OCI-M1 (cell line): ENCODE results near the gene MND1.
"Not testable (repeated sequence)": the region's sequence is repeated elsewhere in the genome, so short reads cannot be mapped to it uniquely, and the experiment has no call there.

Experiments used
- DNase-seq: peaks from one replicate; lab custom pipeline; 2025; lab: John Stamatoyannopoulos, UW

MND1 gene

DNA sequence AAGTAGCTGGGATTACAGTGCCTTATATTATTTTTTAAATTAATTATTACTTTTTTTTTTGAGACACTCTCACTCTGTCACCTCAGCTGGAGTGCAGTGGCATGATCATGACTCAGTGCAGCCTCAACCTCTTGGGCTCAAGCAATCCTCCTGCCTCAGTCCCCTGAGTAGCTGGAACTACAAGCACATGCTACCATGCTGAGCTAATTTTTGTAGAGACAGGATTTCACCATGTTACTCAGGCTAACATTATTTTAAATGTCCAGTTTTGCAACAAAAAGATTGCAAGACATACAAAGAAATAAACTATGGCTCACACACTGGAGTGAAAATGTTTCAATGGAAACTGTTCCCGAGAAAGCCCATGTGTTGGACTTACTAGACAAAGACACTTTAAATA, 59.2 kb downstream of the MND1 start:
- DNase-seq: no peak

- DNase-seq: no peak
Observed at GRCh38 chr4:153407906-153408305, 63.4 kb downstream of the MND1 start.

GRCh38 chr4:153408932-153409331, 64.4 kb downstream of the MND1 start:
- no peak for DNase-seq

DNA sequence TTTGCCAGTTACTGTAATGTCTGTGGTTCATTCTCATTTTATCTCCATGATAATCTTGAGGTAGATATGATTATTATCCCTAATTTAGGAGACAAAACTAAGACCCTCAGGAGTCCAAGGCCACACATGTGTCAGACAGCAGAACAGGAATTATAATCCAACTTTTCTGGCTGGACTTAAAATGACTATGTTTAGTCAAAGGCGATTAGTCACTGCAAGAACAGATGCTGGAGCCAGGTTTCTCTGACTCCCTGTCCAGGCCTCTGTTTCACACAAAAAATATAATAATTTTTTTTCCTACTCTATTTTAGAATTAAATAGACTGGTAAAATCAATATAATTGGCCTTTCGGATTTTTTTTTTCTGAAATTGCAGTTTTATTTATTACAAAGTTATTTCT, 64.9 kb downstream of the MND1 start:
- DNase-seq: peak; percentile 71

DNA sequence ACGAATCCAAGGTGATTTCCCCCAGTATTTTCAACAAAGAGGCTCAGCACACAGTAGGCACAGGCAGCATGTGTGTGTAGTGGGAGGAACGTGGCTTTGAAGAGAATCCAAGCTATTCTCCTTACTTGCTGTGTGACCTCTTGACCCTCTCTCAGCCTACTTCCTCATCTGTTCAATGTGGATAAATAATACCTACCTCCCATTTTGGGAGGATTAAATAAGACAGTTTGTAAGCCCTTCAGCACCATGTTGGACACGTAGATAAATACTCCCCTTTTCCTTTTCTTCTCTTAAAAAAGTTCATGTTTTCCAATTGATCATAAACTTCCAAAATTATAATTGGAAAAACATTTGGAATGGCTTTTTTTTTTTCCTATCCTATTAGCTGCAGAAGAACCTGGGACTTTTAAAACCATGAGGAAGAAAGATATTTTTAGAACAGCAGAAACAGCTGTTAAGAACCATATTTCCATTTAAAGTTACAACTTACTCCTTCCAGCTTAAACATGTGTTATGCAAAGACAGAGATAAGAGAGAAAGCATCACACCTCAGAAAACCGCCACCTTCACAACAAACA, 65.5 kb downstream of the MND1 start:
- peak; percentile 79 for DNase-seq

DNA sequence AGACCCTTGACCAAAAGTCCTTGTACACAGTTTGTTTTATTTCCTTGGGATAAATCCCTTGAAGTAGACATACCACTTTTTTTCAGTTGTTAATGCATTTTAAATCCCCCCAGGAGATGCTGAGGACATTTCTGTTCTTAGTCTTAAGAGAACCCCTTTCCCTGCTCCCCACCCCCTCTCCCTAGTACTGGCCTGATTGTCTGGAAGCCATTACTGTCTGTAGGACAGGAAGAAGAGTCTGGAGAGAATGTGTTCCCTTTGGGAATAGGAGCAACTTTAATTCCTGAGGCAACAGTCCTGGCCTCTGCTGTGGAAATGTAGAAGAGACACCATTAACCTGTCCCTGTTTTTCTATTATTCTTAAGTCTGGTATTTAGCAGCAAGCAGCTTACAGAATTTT, 69.4 kb downstream of the MND1 start:
- no peak for DNase-seq

- not testable (repeated sequence) for DNase-seq
Observed at GRCh38 chr4:153416456-153416855, 72.0 kb downstream of the MND1 start.

GRCh38 chr4:153418121-153418520, 73.6 kb downstream of the MND1 start:
- DNase-seq: no peak

DNA sequence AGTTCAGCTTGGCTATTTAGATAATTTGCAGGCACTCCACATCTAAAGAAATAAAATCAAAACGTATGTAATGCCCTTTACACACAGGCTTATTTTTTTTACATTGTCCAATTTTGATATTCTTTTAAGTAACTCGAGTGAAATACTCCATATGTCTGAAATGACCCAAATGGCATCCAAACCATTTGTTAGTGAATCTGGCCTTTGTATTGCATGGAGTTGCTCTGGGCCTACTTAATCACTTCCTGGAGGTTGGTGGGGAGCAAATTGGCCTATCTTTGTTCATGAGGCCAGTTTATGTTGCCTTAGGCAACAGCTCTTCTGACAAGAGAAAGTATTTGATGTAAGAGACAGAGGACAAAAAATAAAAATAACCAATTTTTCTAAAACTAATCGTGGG, 74.1 kb downstream of the MND1 start:
- no peak for DNase-seq

- DNase-seq: no peak
Observed at GRCh38 chr4:153419029-153419428, 74.5 kb downstream of the MND1 start.

DNA sequence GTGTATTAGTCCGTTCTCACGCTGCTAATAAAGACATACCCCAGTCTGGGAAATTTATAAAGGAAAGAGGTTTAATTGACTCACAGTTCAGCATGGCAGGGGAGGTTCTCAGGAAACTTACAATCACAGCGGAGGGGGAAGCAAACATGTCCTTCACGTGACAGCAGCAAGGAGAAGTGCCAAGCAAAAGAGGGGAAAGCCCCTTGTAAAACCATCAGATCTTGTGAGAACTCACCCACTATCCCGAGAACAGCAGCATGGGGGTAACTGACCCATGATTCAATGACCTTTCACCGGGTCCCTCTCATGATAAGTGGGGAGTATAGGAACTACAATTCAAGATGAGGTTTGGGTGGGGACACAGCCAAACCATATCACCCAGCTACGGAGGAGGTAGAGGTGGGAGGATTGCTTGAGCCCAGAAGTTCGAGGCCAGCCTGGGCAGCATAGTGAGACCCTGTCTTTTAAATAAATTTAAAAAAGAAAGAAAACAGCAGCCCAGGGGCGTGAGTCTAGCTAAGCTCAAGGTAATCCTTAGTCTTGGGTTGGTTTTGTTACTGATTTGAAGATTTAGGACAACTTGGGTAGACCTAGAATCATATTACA, 75.3 kb downstream of the MND1 start:
- DNase-seq: no peak

GRCh38 chr4:153420361-153420760, 75.9 kb downstream of the MND1 start:
- peak; percentile 31 for DNase-seq

- no peak for DNase-seq
Observed at GRCh38 chr4:153421941-153422340, 77.5 kb downstream of the MND1 start.

- DNase-seq: no peak
Observed at GRCh38 chr4:153426207-153426885, 81.9 kb downstream of the MND1 start.

- no peak for DNase-seq
Observed at GRCh38 chr4:153427363-153428071, 83.0 kb downstream of the MND1 start.

DNA sequence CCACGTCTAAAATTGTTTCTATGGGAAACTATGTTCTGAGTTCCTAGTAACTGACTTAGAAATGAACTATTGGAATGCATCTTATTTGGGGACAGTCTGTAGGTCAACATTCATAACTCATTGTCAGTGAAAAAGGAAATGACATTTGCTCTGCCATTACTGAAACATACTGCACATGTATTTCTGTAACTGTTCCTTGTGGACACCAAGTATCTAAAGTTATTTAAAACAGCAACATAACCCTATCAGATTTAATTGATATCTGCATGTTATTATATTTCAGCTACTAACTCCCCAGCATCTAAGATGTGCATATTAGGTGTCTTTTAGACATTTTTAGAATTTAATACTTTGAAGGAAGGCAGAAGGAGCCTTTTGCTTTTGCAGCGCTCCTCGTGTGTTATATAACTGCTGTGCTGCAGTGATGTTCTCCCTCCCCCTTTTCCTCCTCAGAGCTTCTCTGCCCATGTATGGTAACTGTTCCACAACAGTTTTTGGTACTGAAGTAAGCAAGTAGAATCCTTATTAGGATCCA, 84.5 kb downstream of the MND1 start:
- DNase-seq: no peak

DNA sequence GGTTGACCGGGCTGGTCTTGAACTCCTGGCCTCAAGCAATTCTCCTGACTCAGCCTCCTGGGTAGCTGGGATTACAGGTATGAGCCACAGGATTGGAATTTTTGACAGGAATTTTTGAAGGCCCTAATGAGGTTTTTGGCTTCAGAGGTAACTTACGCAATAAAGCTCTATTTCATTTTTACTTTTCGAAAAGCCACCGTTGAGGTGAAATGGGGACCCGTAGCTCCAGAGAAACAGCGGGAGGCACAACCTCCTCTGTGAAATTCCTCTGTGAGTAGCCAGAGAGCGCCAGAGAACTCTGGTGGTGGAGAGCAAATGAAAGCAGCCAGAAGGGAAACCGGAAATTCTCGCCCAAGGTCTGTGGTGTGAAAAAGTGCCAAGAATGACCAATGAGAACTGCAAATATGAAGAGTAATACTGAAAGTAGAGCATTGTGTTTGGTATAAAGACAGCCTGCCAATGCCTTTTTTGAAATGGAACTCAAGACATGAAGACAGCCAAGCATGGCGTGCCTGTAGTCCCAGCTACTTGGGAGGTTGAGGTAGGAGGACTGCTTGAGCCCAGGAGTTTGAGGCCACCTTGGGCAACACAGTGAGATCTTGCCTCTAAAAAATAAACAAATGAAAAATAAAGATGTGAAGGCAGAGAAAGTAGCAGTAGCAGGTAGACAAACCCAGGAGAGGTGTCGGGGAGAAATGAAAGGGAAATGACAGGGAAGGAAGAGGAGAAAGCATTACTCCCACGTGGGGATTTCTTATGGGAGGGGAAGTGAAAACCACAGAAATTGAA, 88.7 kb downstream of the MND1 start:
- DNase-seq: peak; percentile 98

DNA sequence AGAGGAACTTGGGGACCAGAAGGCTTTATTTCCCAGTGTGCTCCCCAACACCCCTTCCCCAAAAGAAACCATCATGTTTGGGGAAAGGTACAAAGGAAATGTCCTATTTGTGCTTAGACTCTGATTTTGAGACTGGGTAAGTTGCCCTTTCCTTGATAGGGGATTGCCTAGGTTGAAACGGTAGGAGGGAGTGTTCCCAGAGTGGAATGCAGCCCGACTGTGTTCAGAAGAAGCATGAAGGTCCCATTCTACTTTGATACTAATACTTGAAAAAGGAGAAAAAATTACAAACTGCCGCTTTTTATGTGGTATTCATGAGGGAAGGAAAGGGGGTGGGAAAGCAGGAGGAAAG, 89.2 kb downstream of the MND1 start:
- DNase-seq: no peak

DNA sequence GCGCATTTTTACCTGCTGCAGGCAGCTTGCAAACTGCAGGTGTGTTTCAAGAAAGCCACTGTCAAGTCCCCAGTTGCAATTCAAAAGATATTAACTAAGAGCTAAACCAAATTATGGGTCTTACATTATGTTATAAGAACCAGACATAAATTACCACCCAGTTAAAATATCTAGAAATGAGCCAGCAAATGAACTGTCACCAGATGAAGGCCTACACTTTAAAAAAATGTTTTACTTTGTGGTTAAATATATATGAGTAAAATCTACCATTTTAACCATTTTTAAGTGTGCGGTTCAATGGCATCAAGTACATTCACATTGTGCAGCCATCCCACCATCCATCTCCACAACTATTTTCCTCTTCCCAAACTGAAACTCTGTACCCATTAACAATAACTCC, 89.7 kb downstream of the MND1 start:
- DNase-seq: no peak

GRCh38 chr4:153438916-153439756, 94.6 kb downstream of the MND1 start:
- peak; percentile 50 for DNase-seq

DNA sequence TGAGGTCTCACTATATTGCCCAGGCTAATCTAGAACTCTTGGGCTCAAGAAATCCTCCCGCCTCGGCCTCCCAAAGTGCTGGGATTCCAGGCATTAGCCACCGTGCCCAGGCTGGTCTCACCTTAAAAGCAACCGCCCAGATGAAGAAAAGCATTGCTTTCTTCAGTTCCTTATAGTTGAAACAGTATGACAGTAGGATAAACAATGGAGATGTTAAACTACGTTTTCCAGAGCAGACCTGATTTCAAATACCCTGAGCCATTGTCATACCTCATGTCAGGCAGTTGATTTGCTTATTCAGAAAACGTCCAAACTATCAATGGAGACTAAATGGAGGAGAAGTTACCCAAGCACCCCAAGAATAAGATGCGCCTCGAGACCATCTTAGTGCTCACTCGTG, 95.3 kb downstream of the MND1 start:
- DNase-seq: no peak
